Erythroblast (primary cell): Measurements from ENCODE around the gene MAP3K19.
"Not testable (repeated sequence)": the region's sequence is repeated elsewhere in the genome, so short reads cannot be mapped to it uniquely, and the experiment has no call there.

Experiments used
- DNase-seq, 2 experiments: peaks; one replicate each; lab custom pipeline; 2025; lab: John Stamatoyannopoulos, UW
- GATA1 ChIP-seq: IDR thresholded peaks from 2 replicates; pipeline ENCODE4 v1.6.1; 2011; ENCODE audit warnings: low read depth, mild to moderate bottlenecking, control low read depth, low read length, moderate library complexity
- POLR2A ChIP-seq: IDR thresholded peaks from 2 replicates; pipeline ENCODE4 v1.6.1; 2011; ENCODE audit warnings: mild to moderate bottlenecking, low read length

The MAP3K19 gene

DNA sequence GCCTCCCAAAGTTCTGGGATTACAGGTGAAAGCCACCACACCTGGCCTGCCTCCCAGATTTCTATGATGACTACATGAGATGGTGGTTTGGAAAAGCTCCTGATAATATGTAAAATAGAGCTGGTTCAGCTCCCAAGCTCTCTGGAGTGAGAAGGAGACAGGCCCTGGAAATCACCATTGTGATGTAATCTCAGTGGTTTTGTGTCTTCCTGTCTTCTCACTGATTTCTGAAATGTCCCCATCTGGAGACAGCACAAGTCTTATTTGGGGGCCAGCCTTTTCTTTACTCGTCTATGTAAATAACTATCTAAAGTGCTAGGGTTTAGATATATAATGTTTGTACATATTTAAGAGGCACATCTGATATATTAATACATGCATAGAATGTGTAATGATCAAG lies 64.6 kb downstream of the MAP3K19 start:
- TF ChIP-seq GATA1, result no peak
- no peak for TF ChIP-seq POLR2A
- no peak for DNase-seq

DNA sequence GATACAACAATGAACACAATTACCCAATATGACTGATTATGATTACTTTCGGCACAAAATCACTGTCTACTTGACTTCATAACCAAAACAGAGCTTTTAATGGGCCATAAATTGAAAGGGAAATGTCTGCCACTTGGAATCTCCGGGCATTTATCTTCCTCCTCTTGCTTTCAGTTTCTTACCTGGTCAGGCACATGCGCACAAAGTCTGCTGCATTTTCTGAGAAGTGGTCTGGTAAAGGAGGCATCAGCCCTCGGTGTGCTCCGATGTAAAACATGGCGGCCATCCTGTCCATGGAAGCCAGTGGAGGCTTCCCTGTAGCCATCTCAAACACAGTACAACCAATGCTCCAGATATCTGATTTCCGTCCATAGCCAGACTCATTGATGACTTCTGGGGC lies 66.6 kb downstream of the MAP3K19 start:
- TF ChIP-seq GATA1, result no peak
- no peak for TF ChIP-seq POLR2A
- no peak for DNase-seq

DNA sequence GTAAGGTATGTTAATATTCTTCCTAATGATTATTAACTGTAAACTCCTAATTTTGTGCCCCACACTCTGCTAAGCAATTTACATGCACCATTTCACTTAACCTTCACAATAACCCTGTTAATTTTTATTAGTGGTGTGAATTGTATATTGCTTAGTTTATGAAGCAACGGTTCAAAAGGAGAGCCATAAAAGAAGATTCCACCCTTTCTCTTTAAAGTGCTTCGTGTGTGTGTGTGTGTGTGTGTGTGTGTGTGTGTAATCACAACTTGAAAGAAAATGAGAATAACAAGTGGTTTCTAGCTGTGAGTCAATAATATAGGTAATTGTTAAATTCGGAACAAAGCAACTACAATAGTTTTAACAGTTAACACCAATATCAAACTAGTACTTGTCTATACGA lies 68.0 kb downstream of the MAP3K19 start:
- no peak for TF ChIP-seq GATA1
- DNase-seq, result no peak

DNA sequence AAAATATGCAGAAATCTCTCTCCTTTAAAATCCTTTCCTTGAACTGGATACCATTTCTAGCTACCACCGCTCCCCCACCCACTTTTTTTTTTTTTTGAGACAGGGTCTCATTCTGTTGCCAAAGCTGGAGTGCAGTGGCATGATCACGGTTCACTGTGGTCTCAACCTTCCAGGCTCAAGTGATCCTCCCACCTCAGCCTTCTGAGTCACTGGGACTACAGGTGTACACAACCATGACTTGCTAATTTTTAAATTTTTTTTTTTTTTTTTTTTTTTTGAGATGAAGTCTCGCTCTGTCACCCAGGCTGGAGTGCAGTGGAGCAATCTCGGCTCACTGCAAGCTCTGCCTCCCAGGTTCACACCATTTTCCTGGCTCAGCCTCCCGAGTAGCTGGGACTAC lies 70.1 kb downstream of the MAP3K19 start:
- DNase-seq, result not testable (repeated sequence)

DNA sequence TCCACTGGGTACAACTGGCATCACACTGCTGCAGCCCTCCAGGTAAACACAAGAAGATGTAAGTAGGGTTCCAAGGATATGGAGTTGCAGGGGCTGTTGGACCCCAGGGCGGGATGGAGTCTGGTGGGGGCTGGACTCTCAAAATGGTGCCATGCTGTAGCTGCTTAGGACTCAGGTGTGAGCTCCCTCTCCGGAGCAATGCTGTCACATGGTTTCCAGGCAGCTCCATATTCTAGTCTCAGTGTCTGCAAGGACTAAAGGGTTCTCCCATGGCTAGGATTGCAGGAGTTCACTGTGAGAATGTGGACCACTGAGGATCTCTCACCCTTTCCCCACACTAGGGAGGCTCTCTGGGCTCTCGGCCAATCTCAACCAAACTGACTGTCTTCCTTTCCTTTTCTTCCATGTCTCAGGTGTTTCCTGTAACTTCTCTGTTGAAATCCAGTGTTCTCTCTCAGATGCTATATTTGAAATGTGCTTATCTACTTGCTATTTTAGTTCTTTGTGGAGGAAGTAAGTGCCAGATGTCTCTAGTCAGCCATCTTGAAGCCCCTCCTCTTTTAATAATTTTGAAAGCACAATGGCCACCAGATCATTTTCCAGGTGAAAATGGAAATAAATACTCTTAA lies 71.1 kb downstream of the MAP3K19 start:
- no peak for DNase-seq
- TF ChIP-seq GATA1 (no peak), POLR2A (no peak)

DNA sequence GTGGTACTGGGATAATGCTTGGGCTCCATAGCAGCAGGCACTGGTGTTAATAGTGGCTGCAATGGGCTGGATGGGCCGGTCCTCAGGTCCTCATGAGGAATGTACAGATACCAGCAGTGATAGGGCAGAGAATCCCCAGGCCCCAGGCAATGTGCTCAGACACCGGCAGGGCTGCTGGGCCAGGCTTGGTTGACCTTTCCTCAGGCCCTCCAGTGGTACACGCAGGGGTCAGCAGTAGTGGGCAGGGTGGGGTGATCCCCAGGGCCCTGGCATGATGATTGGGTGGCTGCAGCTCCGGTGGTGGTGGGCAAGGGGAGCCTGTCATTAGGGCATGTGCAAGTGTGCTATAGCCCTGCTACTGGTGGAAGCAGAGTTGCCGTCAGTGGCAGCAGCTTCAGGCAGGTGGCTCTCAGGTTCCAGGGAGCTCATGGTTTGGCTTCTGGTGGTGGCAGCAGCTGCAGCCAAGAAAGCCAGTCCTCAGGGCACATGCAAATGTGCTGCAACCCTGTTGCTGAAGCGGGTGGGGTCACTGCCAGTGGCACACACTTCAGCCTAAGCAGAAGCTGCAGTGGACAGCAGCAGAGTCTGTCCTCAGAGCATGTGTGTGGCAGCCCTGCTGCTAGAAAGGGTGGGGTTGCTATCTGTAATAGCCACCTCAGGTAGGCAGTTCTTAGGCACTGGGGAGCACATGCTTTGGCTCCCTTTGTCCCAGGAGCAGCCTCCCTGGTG lies 71.8 kb downstream of the MAP3K19 start:
- TF ChIP-seq GATA1, result no peak
- no peak for TF ChIP-seq POLR2A
- DNase-seq, result peak in 1 of 2 experiments; percentile 5

DNA sequence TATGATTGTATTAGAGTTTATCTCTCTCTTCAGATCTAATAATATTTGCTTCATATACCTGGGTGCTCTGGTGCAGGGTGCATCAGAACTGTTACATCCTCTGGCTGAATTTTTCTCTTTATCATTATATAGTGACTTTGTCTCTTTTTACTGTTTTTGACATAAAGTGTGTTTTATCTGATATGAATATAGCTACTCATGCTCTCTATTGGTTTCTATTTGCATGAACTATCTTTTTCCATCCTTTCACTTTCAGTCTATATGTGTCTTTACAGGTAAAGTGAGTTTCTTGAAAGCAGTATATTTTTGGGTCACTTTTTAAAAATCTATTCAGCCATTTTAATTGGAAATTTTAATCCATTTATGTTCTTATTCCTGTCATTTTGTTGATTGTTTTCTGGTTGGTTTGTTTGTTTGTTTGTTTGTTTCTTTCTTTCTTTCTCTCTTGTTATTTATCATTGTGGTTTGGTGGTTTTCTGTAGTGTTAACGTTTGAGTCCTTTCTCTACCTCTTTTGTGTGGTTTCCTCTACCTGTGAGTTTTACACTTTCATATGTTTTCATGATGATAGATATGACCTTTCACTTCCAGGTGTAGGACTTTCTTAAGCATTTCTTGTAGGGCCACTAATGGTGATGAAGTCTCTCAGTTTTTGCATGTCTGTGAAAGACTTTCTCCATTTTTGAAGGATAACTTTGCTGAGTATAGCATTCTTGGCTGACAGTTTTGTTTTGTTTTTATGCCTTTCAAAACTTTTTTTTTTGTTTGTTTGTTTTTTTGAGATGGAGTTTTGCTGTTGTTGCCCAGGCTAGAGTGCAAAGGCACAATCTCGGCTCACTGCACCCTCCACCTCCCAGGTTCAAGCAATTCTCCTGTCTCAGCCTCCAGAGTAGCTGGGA lies 73.8 kb downstream of the MAP3K19 start:
- TF ChIP-seq POLR2A (no peak), GATA1 (no peak)
- DNase-seq, result no peak

DNA sequence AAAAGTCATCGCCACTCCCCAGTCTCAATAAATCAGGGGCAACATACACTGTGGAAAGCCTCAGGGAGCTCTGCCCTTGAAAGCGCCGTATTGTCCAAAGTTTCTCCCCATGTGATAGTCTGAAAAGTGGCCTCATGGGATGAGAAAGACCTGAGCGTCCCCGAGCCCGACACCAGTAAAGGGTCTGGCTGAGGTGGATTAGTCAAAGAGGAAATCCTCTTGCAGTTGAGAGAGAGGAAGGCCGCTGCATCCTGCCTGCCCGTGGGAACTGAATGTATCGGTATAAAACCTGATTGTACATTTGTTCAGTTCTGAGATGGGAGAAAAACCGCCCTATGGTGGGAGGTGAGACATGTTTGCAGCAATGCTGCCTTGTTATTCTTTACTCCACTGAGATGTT lies 80.1 kb downstream of the MAP3K19 start:
- DNase-seq, result not testable (repeated sequence)

DNA sequence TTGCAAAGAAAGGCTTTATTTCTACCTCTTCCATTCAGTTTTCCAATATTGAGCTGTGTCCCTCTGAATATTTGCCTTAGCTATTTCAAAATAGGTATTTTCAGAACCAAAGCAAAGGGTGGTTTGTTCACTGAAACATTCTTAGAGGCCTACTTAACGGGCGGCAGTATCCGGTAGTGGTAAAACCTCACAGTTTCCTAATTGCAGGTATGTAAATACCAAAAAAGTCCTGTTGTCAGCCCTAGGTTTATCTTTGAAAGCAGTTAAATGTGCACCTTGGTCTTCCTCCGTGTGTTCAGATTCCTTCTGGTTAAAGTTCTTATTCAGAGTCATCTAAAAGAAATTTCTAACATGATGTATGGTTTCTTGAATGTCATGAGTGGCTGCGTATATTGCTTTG lies 89.8 kb downstream of the MAP3K19 start:
- TF ChIP-seq GATA1, result no peak
- DNase-seq, result no peak

DNA sequence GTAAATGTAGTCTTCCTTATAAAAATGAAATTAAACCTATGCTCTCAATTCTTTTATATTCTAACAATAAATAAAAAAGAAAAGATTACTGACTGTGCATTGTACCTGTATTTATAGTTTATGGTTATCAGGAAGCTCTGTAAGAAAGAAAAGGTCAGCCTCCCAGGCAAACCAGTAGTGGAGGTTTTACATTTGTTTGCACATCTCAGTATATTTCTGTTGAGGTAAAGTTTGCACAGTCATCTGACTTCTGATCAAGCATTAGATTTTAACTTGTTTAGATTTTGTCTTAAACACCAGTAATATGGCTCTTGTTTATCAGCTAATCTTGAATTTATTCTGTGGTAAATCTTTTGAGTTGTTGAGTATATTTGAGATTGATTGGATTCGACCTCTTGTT lies 91.5 kb downstream of the MAP3K19 start:
- no peak for DNase-seq
- TF ChIP-seq GATA1, result no peak
- TF ChIP-seq POLR2A, result no peak

DNA sequence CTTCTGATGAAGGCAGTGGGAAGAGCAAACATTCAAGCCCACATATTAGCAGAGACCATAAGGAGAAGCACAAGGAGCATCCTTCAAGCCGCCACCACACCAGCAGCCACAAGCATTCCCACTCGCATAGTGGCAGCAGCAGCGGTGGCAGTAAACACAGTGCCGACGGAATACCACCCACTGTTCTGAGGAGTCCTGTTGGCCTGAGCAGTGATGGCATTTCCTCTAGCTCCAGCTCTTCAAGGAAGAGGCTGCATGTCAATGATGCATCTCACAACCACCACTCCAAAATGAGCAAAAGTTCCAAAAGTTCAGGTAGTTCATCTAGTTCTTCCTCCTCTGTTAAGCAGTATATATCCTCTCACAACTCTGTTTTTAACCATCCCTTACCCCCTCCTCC lies 93.2 kb downstream of the MAP3K19 start:
- TF ChIP-seq POLR2A, result no peak
- TF ChIP-seq GATA1, result no peak

DNA sequence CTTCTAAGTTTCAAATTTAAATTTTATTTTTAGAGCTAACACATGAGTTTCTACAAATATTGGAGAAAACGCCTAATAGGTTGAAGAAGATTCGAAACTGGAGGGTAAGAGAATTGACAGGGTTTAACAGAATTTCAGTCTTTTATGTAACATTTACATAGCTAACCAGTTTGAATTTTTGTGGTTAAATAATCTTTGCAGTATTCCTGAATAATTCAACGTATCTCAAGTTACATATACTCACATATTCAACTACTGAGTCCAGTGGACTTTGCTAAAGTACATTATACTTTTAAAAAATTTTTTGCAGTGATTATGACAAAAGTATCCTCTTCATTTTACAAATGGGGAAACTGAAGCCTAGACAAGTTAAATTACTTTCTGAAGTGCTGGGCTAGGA lies 94.6 kb downstream of the MAP3K19 start:
- no peak for DNase-seq
- TF ChIP-seq GATA1, result no peak
- no peak for TF ChIP-seq POLR2A

More for the DNA sequence above, 93.2 kb downstream of the MAP3K19 start:
- no peak for DNase-seq

DNA sequence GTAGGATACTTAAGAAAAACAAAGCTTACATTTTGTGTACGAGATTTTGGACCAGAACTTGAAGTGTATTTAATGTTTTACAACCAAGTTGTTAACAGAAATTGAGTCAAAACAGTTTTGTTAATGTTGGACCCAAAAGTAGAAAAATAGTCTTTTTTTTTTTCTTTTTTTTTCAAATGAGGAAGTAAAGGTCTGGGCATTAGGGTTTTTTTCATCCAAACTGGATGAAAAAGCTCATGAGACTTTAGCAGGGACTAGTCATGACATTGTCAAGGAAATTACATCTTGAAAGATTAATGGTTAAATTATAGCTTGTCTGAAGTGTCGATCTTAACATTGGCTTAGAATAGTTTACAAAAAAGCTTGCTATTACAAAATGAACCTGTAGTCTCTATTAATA lies 96.4 kb downstream of the MAP3K19 start:
- TF ChIP-seq POLR2A, result no peak
- no peak for TF ChIP-seq GATA1
- no peak for DNase-seq

DNA sequence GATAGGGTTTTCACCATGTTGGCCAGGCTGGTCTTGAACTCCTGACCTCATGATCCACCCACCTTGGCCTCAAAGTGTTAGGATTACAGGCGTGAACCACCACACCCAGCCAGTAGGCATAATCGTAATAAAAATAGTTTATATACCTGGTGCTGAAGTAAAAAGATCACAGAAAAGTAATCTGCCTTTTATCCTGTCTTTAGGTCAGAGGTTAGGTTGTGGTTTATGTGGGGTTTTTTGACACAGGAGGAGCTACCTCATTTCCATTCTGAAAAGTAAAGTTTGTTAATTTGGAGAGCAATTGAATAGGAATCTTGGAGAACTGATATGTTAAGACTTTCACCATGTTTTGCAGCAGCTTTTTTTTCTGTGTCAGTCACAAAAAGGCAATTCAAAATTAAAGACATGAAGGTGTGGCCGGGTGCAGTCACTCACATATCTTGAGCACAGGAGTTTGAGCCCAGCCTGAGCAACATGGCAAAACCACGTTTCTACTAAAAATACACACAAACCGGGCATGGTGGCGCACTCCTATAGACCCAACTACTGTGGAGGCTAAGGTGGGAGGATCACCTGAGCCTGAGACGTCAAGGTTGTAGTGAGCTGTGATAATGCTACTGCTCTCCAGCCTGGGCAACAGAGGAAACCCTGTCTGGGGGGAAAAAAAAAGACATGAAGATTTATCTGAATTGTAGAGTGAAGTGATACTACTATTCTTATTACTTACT lies 97.1 kb downstream of the MAP3K19 start:
- TF ChIP-seq POLR2A, result no peak
- no peak for TF ChIP-seq GATA1
- DNase-seq, result no peak
